GM12865 (cell line): ENCODE measurements around the gene HDAC9.
A peak's percentile ranks its signal among the peaks of the same experiment; 100 is the strongest.

Experiments
- DNase-seq: peaks from one replicate; pipeline ENCODE4 v3.0.0; 2010; ENCODE audit warnings: low read depth
- H3K4me3 ChIP-seq: 2 replicates; pipeline ENCODE4 v1.5.1; 2011; ENCODE audit warnings: mild to moderate bottlenecking, low read depth, low read length, control low read depth
- TF ChIP-seq, protein P1 (sequence below): IDR thresholded peaks from 2 replicates; pipeline ENCODE4 v1.5.1; 2011; ENCODE audit warnings: low read length, control low read depth, low read depth, inconsistent platforms; ENCODE audit not compliant: insufficient read depth; ENCODE audit errors: missing control alignments

Gene HDAC9

DNA sequence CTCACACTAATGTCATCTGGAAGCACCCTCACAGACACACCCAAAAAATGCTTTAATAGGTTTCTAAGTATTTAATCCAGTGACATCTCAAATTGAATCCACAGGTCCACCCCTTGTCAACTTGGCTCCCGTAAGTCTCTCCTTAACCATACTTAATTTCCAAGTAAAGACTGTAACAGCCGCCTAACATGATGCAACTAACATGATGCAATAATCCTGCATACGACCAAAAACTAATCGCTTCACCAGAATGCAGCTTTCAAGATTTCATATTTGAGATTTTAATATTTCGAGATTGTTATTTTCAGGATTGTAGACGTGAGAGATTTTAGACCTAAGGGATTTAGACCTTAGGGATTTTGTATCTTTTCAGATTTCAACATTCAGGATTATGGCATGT is 3.7 kb upstream of the HDAC9 start:
- TF ChIP-seq, protein P1, sequence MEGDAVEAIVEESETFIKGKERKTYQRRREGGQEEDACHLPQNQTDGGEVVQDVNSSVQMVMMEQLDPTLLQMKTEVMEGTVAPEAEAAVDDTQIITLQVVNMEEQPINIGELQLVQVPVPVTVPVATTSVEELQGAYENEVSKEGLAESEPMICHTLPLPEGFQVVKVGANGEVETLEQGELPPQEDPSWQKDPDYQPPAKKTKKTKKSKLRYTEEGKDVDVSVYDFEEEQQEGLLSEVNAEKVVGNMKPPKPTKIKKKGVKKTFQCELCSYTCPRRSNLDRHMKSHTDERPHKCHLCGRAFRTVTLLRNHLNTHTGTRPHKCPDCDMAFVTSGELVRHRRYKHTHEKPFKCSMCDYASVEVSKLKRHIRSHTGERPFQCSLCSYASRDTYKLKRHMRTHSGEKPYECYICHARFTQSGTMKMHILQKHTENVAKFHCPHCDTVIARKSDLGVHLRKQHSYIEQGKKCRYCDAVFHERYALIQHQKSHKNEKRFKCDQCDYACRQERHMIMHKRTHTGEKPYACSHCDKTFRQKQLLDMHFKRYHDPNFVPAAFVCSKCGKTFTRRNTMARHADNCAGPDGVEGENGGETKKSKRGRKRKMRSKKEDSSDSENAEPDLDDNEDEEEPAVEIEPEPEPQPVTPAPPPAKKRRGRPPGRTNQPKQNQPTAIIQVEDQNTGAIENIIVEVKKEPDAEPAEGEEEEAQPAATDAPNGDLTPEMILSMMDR = no peak
- no peak for DNase-seq
- H3K4me3 ChIP-seq = no peak overlapping the region

DNA sequence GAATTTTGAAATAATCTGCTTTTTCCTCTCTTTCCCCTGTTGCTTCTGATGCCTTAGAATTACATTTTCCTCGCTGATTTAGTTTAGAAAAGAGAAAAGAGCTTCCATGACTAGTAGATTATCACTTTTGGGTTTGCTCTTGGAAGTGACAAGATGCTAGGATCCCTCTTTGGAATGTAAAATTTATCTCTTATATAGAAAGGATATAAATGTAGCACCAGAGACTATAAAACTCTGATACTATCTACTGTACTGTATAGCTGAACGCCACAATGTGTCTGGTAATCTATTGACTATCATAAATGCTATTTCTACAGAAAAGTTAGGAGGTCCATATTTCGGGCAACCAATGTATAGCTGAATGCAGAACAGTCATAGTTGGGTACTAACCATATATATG is 1.1 kb upstream of the HDAC9 start:
- TF ChIP-seq, protein P1 = no peak
- H3K4me3 ChIP-seq = no peak overlapping the region

DNA sequence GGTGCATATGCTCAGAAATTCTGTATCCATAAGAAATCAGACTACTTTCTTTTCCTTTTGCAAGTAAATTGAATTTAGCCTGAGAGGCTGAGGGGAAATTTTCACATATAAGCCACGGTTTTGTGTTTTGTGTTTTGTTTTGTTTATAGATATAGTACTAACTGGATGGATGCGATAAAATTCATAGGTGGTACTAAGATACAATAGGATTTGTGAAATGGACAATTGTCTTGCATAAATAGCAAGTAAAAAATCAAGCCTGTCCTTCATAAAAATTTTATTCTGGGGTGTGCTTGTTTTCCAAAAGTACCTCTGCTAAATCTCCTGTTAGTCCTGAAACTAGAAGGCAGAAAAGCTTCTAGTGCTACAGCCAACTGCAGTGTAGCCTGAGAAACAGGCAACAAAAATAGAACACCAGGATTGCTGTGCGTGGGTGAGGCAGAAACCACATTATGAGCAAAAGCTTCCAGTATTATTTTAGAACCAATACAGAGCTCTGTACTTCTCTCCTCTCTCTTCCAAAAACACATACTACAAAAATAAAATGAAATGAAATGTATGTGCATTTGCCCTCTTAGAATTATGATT is 634 bp upstream of the HDAC9 start:
- TF ChIP-seq, protein P1 = no peak
- peak overlapping the region; percentile 66 for H3K4me3 ChIP-seq
- peak; percentile 37 for DNase-seq

More for the DNA sequence above, 1.1 kb upstream of the HDAC9 start:
- DNase-seq = no peak

DNA sequence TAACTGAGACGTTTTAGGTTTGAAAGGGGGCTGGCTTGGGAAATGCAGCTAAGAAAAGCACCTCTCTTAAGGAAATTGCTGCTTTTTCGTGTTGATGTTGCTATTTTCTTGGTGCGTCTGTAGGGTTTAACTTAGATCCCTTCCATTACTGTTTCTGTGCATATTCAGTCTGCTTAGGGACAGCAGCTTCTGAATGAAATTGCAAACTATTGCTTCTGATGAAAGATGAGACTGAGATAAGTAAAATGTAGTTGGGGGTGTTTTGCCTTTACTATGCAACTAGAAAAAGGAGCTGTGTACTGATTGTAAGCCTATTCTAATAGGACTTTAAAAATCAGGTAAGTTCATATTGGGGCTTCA is 772 bp downstream of the HDAC9 start:
- DNase-seq = no peak
- TF ChIP-seq, protein P1 = no peak
- H3K4me3 ChIP-seq = peak overlapping the region; percentile 66

DNA sequence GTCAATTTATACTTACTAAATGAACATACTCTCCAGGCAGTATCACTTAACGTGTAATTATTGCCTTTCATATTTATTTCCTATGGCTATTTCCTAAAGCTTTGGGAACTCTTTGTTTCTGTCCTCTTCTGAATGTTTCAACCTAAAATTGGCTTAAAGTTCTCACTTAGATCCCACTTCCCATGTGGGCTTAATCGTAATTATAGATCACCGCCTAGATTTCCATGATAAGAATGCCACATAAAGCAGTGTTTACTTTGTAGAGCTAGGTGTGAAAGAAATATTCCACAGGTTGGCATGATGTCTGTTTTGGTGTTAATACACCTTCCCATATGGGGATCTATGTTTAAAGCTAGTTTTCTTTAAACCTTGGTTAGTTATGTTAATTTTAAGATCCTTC is 1.5 kb downstream of the HDAC9 start:
- DNase-seq = no peak
- peak overlapping the region; percentile 66 for H3K4me3 ChIP-seq
- TF ChIP-seq, protein P1 = no peak

DNA sequence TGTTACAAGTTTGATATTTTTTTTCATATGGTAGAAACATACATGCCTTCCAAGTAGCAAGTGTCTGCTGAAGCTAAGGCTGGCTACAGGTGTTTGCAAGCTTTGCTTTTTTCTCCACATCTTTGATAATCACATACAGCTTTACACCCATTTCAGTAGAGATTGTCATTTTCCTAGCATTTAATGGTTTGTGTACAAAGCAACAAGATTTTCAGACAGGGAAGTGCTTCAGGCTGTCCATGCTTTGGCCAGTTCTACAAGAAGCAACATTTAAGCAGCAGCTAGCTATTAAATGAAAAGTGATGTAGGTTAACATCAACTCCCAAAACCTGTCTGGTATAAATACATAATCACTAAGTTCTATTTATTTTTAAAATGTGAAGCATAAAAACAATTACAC is 2.3 kb downstream of the HDAC9 start:
- H3K4me3 ChIP-seq = peak overlapping the region; percentile 66
- TF ChIP-seq, protein P1 = no peak
- DNase-seq = no peak

DNA sequence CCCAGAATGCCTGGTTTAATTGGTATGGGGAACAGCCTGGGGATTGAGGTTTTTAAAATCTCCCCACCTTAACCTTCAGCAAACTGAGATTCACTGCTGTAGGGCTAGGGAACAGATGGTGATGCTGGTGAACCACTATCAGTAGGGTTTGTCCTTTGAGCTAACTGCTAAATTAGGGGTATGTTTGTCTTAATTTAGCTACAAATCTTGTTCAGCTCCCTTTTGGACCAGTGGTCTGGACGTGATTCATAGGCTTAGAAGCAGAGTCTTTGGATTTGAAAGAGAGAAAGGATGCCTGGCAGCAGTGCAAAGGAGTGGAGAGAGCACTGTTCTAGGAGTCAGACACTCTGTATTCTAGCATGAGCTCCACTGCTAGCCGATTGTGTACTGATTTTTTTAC is 2.8 kb downstream of the HDAC9 start:
- DNase-seq = no peak
- TF ChIP-seq, protein P1 = no peak
- H3K4me3 ChIP-seq = peak overlapping the region; percentile 66
